GM12878 (cell line): ENCODE data around the gene GXYLT1. TPM values are rescaled to one million over a fixed set of nuclear protein-coding genes. Genes with fewer than 3 reads are reported as not detected.

Experiments used
- ATAC-seq: fragments of 200-7000 bp; cut with Tn5 transposase; 3 replicates; pipeline ENCODE4 v1.9.1; 2020; ENCODE audit warnings: mild to moderate bottlenecking, moderate library complexity
- BruUV-seq: library from RNA; stranded (reverse); fragments of 400-500 nt; replicated peaks from 2 replicates; lab custom pipeline; 2021; lab: Mats Ljungman, UMichigan
- CTCF ChIA-PET: fragments of 300-600 bp; sonication (Branson Sonifier 250); formaldehyde crosslinking; extraction: SDS; loops from one replicate; lab custom pipeline; 2021; ENCODE audit warnings: inconsistent platforms; lab: Yijun Ruan, JAX
- POLR2A ChIA-PET: fragments of 350-600 bp; formaldehyde crosslinking; extraction: SDS; loops from one replicate; lab custom pipeline; 2021; ENCODE audit warnings: inconsistent platforms; lab: Charles Lee
- RAD21 ChIA-PET: fragments of 300-600 bp; sonication (Branson Sonifier 250); formaldehyde crosslinking; loops from one replicate; lab custom pipeline; 2023; ENCODE audit warnings: antibody characterized with exemption; ENCODE audit not compliant: unreplicated experiment; lab: Charles Lee
- SMC1A ChIA-PET: fragments of 300-600 bp; sonication (Branson Sonifier 250); formaldehyde crosslinking; loops from one replicate; lab custom pipeline; 2023; ENCODE audit not compliant: unreplicated experiment, uncharacterized antibody; lab: Charles Lee
- DNase-seq: peaks from one replicate; pipeline ENCODE4 v3.0.0-alpha.2; 2011; ENCODE audit warnings: low read depth, low spot score
- FAIRE-seq: peaks from 3 replicates; lab custom pipeline; 2011; peaks lifted over from hg19 to GRCh38; lab: Jason Lieb, UNC
- H2AFZ ChIP-seq: 2 replicates; pipeline ENCODE4 v1.6.0; 2011; ENCODE audit warnings: low read depth, low read length, control low read depth; ENCODE audit not compliant: control insufficient read depth
- H3K27ac ChIP-seq: 2 replicates; pipeline ENCODE4 v1.5.1; 2011; ENCODE audit warnings: control low read depth; ENCODE audit not compliant: control insufficient read depth, insufficient read depth
- H3K27me3 ChIP-seq, 2 experiments: replicated peaks in 1 of 2; 2 replicates each; pipeline versions ENCODE4 v1.6.0 to v1.6.1; 2011; ENCODE audit warnings: low read length in 1 of 2; ENCODE audit not compliant: control insufficient read depth in 2 of 2, insufficient read depth in 2 of 2
- H3K36me3 ChIP-seq, 2 experiments: 2 replicates each; pipeline ENCODE4 v1.5.1; 2011; ENCODE audit warnings: low read length in 1 of 2; ENCODE audit not compliant: control insufficient read depth in 2 of 2, insufficient read depth in 2 of 2
- H3K4me1 ChIP-seq: 2 replicates; pipeline ENCODE4 v1.6.1; 2011; ENCODE audit warnings: mild to moderate bottlenecking, low read length, moderate library complexity, mixed read lengths; ENCODE audit not compliant: control insufficient read depth, insufficient read depth
- H3K4me2 ChIP-seq: 2 replicates; pipeline ENCODE4 v1.6.0; 2011; ENCODE audit warnings: control low read depth; ENCODE audit not compliant: control insufficient read depth, insufficient read depth
- H3K4me3 ChIP-seq: fragments of 200-600 bp; sonication (generic); 2 replicates; pipeline ENCODE4 v1.5.1; 2016
- H3K79me2 ChIP-seq: 2 replicates; pipeline ENCODE4 v1.6.0; 2011; ENCODE audit warnings: low read length; ENCODE audit not compliant: control insufficient read depth, insufficient read depth
- H3K9ac ChIP-seq: 2 replicates; pipeline ENCODE4 v1.8.0; 2011; ENCODE audit warnings: low read length, control low read depth, mixed read lengths; ENCODE audit not compliant: control insufficient read depth, insufficient read depth
- H3K9me3 ChIP-seq: replicated peaks from 3 replicates; pipeline ENCODE4 v1.5.1; 2011; ENCODE audit warnings: mild to moderate bottlenecking, low read length; ENCODE audit not compliant: control insufficient read depth, insufficient read depth
- H4K20me1 ChIP-seq: 2 replicates; pipeline ENCODE4 v1.6.0; 2011; ENCODE audit not compliant: control insufficient read depth, insufficient read depth
- CHD2 ChIP-seq: IDR thresholded peaks from 2 replicates; pipeline ENCODE4 v1.6.1; 2011; ENCODE audit warnings: low read depth, low read length, improper control_type of control experiment, borderline replicate concordance
- CTCF ChIP-seq, 3 experiments: IDR thresholded peaks in 2 of 3; conservative IDR thresholded peaks in 1 of 3; 2 replicates each; pipeline ENCODE4 v1.5.1; 2011; ENCODE audit warnings: low read depth in 3 of 3, low read length in 3 of 3, mild to moderate bottlenecking in 3 of 3, control low read depth in 2 of 3, moderate library complexity in 2 of 3, inconsistent platforms in 1 of 3, mixed read lengths in 1 of 3; ENCODE audit not compliant: control insufficient read depth in 2 of 3, insufficient read depth in 1 of 3; ENCODE audit errors: extremely low read depth in 1 of 3
- EED ChIP-seq: sonication (generic); IDR thresholded peaks from 2 replicates; pipeline ENCODE4 v1.6.1; 2016; ENCODE audit warnings: antibody characterized with exemption, low read depth
- EGR1 ChIP-seq, 2 experiments: IDR thresholded peaks; 1 replicate in 1 of 2; 2 replicates in 1 of 2; pipeline ENCODE4 v1.6.1; 2011 to 2012; ENCODE audit warnings: low read depth in 2 of 2, low read length in 2 of 2, borderline replicate concordance in 1 of 2, mild to moderate bottlenecking in 1 of 2, moderate library complexity in 1 of 2
- FOXM1 ChIP-seq: IDR thresholded peaks from 2 replicates; pipeline ENCODE4 v1.6.1; 2012; ENCODE audit warnings: low read depth, mild to moderate bottlenecking, inconsistent platforms, low read length, moderate library complexity
- IKZF1 ChIP-seq: fragments of 450-650 bp; conservative IDR thresholded peaks from 2 replicates; pipeline ENCODE4 v1.6.1; 2017; ENCODE audit warnings: antibody characterized with exemption, mild to moderate bottlenecking
- KAT2A ChIP-seq: conservative IDR thresholded peaks from 2 replicates; pipeline ENCODE4 v1.6.1; 2011; ENCODE audit warnings: low read depth, low read length; ENCODE audit not compliant: control insufficient read depth
- MEF2B ChIP-seq: fragments of 450-650 bp; IDR thresholded peaks from 2 replicates; pipeline ENCODE4 v1.6.1; 2018; ENCODE audit warnings: mild to moderate bottlenecking, moderate library complexity; ENCODE audit not compliant: partially characterized antibody, poor library complexity, severe bottlenecking
- NFIC ChIP-seq: IDR thresholded peaks from 2 replicates; pipeline ENCODE4 v1.6.1; 2012; ENCODE audit warnings: low read depth, mild to moderate bottlenecking, inconsistent platforms, low read length, moderate library complexity
- NR2C1 ChIP-seq: fragments of 450-650 bp; IDR thresholded peaks from 2 replicates; pipeline ENCODE4 v1.6.1; 2017; ENCODE audit warnings: antibody characterized with exemption, mild to moderate bottlenecking, moderate library complexity
- SMC3 ChIP-seq: IDR thresholded peaks from 2 replicates; pipeline ENCODE4 v1.6.1; 2011; ENCODE audit warnings: low read length, improper control_type of control experiment, borderline replicate concordance
- SP1 ChIP-seq: IDR thresholded peaks from one replicate; pipeline ENCODE4 v1.6.1; 2011; ENCODE audit warnings: low read depth, low read length
- STAT1 ChIP-seq: fragments of 450-650 bp; conservative IDR thresholded peaks from 2 replicates; pipeline ENCODE4 v1.6.1; 2014; ENCODE audit warnings: antibody characterized with exemption, mild to moderate bottlenecking
- TAF1 ChIP-seq: IDR thresholded peaks from 2 replicates; pipeline ENCODE4 v1.6.1; 2011; ENCODE audit warnings: mild to moderate bottlenecking, low read depth, low read length, borderline replicate concordance
- WRNIP1 ChIP-seq: IDR thresholded peaks from 2 replicates; pipeline ENCODE4 v1.6.1; 2011; ENCODE audit warnings: low read depth, low read length, improper control_type of control experiment, borderline replicate concordance
- ZNF217 ChIP-seq: fragments of 450-650 bp; IDR thresholded peaks from 2 replicates; pipeline ENCODE4 v1.6.1; 2017; ENCODE audit warnings: antibody characterized with exemption, mild to moderate bottlenecking
- WGBS: methylation state at CpG from one replicate; pipeline ENCODE4 v1.1.6; 2016; ENCODE audit warnings: low lambda C conversion rate; ENCODE audit not compliant: insufficient replicate concordance, insufficient coverage; ENCODE audit errors: missing lambda C conversion rate; 5-methylcytosine and 5-hydroxymethylcytosine counted together
- in situ Hi-C: fragments of 300-500 bp; cut with MboI; formaldehyde crosslinking; loops from 9 replicates; pipeline ENCODE4 v1.14.3; 2018; ENCODE audit warnings: mixed read lengths
- intact Hi-C: fragments of 100-400 bp; cut with micrococcal nuclease; formaldehyde crosslinking; loops from one replicate; pipeline ENCODE4 v1.14.2; 2022; ENCODE audit not compliant: unreplicated experiment
- polyA plus RNA-seq, 11 experiments: library from polyadenylated mRNA; depleted of rRNA in 4 of 11; unstranded in 6 of 11; stranded (reverse) in 5 of 11; fragments of >200 nt; fragmentation: Nextera tagmentation in 4 of 11; fragmentation: Illumina TruSeq in 1 of 11; extraction: Ambion mirVana in 4 of 11; extraction: Trizol in 1 of 11; gene quantifications; 1 replicate in 1 of 11; 2 replicates in 10 of 11; pipeline versions ENCODE4 v1.2.1 to v1.2.3, GENCODE V29; 2011 to 2016; ENCODE audit warnings: inconsistent platforms in 2 of 11, missing spikeins in 2 of 11, low read depth in 1 of 11
- total RNA-seq, 4 experiments: library from RNA; depleted of rRNA in 3 of 4; stranded (reverse); fragments of >200 nt in 3 of 4; fragmentation: Illumina TruSeq in 1 of 4; extraction: Trizol in 1 of 4; gene quantifications; 2 replicates each; pipeline versions ENCODE4 v1.2.1 to v1.2.3, GENCODE V29; 2013 to 2021
- TF ChIP-seq, protein P1 (sequence below): fragments of 450-650 bp; IDR thresholded peaks from 2 replicates; pipeline ENCODE4 v1.6.1; 2014; ENCODE audit warnings: mild to moderate bottlenecking
- TF ChIP-seq, protein P2 (sequence below): fragments of 450-650 bp; IDR thresholded peaks from 2 replicates; pipeline ENCODE4 v1.6.1; 2017; ENCODE audit warnings: borderline replicate concordance

GXYLT1 gene
- total and polyA plus RNA-seq, 10 of the 15 experiments (the other 5 are each of a cell fraction or from before 2014, with no cell fraction given) = 2.3 to 14.9 (median 8.9) TPM

GRCh38 chr12:42129595-42130204 is 15.0 kb downstream of the GXYLT1 start:
- Histone ChIP-seq H3K36me3 (no peaks in the 10 kb centered on the region), H3K27ac (no peak overlapping the region), H3K9ac (no peak overlapping the region), H3K4me3 (no peak overlapping the region), H3K27me3 (no peaks in the 10 kb centered on the region), H3K79me2 (peaks cover 12% of the 10 kb centered on the region), H3K4me2 (no peak overlapping the region), H2AFZ (no peak overlapping the region), H4K20me1 (no peaks in the 10 kb centered on the region), H3K4me1 (no peaks in the 10 kb centered on the region), H3K9me3 (no peaks in the 10 kb centered on the region)
- DNase-seq (no peak), ATAC-seq (peak; percentile 32; the same call in 2 of the 3 replicates), FAIRE-seq (no peak)
- no TSS peak for BruUV-seq
- POLR2A ChIA-PET = no interaction called here
- WGBS = 81% methylated on average over 4 of the region's 4 CpGs
- intact Hi-C loops = loop anchor here (1.0 to 2.0 kb wide), 2 partner anchors 203 to 243 kb away; no protein-coding TSS in a partner anchor
- RAD21 ChIA-PET = interaction anchor here (0.7 to 3.3 kb wide), 2 partner anchors 12 to 210 kb away, joined by 3 to 9 read pairs; no protein-coding TSS in a partner anchor
- SMC1A ChIA-PET = interaction anchor here (1.1 to 2.0 kb wide), 3 partner anchors 169 to 238 kb away, joined by 3 to 6 read pairs (median 4); no protein-coding TSS in a partner anchor
- in situ Hi-C loops = loop anchor here (5.0 kb wide), 1 partner anchor 198 kb away; the partner anchor contains the start of genes PPHLN1 and ZCRB1
- CTCF ChIA-PET = interaction anchor here (1.0 to 1.9 kb wide), 2 partner anchors 115 to 202 kb away, joined by 3 to 11 read pairs; no protein-coding TSS in a partner anchor
- TF ChIP-seq KAT2A (no peak), IKZF1 (no peak), MEF2B (no peak), NFIC (no peak), ZNF217 (no peak), SP1 (no peak), EGR1 (IDR thresholded peaks at IDR 0.05; ENCODE audit: borderline replicate concordance in 1 of 2, low read depth in 2 of 2, low read length in 2 of 2) (no peak), FOXM1 (peak; percentile 23; the same call in 1 of the 2 replicates), NR2C1 (no peak), CTCF (IDR thresholded peaks at IDR 0.05 in 2 of 3, conservative IDR thresholded peaks at IDR 0.05 in 1 of 3; ENCODE audit: control insufficient read depth in 2 of 3, extremely low read depth in 1 of 3, insufficient read depth in 1 of 3, low read depth in 3 of 3, low read length in 3 of 3) (peak; percentile 36 to 69 (median 47); a peak in 5 of 6 replicates), STAT1 (no peak), CHD2 (no peak), WRNIP1 (no peak), EED (no peak), SMC3 (peak; percentile 68; the same call in 1 of the 2 replicates), TAF1 (no peak)
- TF ChIP-seq, protein P1, sequence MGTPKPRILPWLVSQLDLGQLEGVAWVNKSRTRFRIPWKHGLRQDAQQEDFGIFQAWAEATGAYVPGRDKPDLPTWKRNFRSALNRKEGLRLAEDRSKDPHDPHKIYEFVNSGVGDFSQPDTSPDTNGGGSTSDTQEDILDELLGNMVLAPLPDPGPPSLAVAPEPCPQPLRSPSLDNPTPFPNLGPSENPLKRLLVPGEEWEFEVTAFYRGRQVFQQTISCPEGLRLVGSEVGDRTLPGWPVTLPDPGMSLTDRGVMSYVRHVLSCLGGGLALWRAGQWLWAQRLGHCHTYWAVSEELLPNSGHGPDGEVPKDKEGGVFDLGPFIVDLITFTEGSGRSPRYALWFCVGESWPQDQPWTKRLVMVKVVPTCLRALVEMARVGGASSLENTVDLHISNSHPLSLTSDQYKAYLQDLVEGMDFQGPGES = no peak
- TF ChIP-seq, protein P2, sequence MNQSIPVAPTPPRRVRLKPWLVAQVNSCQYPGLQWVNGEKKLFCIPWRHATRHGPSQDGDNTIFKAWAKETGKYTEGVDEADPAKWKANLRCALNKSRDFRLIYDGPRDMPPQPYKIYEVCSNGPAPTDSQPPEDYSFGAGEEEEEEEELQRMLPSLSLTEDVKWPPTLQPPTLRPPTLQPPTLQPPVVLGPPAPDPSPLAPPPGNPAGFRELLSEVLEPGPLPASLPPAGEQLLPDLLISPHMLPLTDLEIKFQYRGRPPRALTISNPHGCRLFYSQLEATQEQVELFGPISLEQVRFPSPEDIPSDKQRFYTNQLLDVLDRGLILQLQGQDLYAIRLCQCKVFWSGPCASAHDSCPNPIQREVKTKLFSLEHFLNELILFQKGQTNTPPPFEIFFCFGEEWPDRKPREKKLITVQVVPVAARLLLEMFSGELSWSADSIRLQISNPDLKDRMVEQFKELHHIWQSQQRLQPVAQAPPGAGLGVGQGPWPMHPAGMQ = no peak
